Measurements from ENCODE around the gene OPN1SW. TPM values are rescaled to one million over a fixed set of nuclear protein-coding genes. Genes with fewer than 3 reads are reported as not detected.

The OPN1SW gene
- total RNA-seq, 3 donors from 2014 or later (not counting 1 experiment from before 2014, with no cell fraction given): not detected

GRCh38 chr7:128733278-128733645 is 42.3 kb downstream of the OPN1SW start:
- Histone ChIP-seq H3K36me3 (ENCODE audit: control insufficient read depth, insufficient read depth, low read length) (no peaks in the 10 kb centered on the region), H3K4me3 (ENCODE audit: low read length) (no peak overlapping the region), H3K4me1 (ENCODE audit: control insufficient read depth, insufficient read depth, low read length) (no peaks in the 10 kb centered on the region), H3K27me3 (ENCODE audit: control insufficient read depth, insufficient read depth, low read length) (no peaks in the 10 kb centered on the region), H3K27ac (ENCODE audit: low read length) (no peak overlapping the region), H3K9me3 (ENCODE audit: control insufficient read depth, insufficient read depth, low read length) (no peaks in the 10 kb centered on the region)
- TF ChIP-seq, protein P1, sequence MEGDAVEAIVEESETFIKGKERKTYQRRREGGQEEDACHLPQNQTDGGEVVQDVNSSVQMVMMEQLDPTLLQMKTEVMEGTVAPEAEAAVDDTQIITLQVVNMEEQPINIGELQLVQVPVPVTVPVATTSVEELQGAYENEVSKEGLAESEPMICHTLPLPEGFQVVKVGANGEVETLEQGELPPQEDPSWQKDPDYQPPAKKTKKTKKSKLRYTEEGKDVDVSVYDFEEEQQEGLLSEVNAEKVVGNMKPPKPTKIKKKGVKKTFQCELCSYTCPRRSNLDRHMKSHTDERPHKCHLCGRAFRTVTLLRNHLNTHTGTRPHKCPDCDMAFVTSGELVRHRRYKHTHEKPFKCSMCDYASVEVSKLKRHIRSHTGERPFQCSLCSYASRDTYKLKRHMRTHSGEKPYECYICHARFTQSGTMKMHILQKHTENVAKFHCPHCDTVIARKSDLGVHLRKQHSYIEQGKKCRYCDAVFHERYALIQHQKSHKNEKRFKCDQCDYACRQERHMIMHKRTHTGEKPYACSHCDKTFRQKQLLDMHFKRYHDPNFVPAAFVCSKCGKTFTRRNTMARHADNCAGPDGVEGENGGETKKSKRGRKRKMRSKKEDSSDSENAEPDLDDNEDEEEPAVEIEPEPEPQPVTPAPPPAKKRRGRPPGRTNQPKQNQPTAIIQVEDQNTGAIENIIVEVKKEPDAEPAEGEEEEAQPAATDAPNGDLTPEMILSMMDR (IDR thresholded peaks at IDR 0.05): no peak
- intact Hi-C loops (cut with micrococcal nuclease): no loop called here
- no peaks in the 10 kb centered on the region for H3K36me3 Mint-ChIP-seq
- no peak overlapping the region for H3K4me3 Mint-ChIP-seq
- no peaks in the 10 kb centered on the region for H3K9me3 Mint-ChIP-seq
- H3K27ac Mint-ChIP-seq: no peak overlapping the region
- H3K27me3 Mint-ChIP-seq (ENCODE audit: low read depth in 2 of 2): peaks cover 0 to 11% of the 10 kb centered on the region in 2 donors
- DNase-seq (no peak), ATAC-seq (no peak)
- H3K4me1 Mint-ChIP-seq: peaks cover under 1 to 3% of the 10 kb centered on the region in 2 donors
- 45% methylated on average over 2 of the region's 2 CpGs for WGBS (ENCODE audit: insufficient coverage)

- no peak overlapping the region for H3K4me3 Mint-ChIP-seq
- H3K27me3 ChIP-seq (ENCODE audit: control insufficient read depth, insufficient read depth, low read length): no peaks in the 10 kb centered on the region
- no peaks in the 10 kb centered on the region for H3K36me3 ChIP-seq (ENCODE audit: control insufficient read depth, insufficient read depth, low read length)
- no peaks in the 10 kb centered on the region for H3K4me1 ChIP-seq (ENCODE audit: control insufficient read depth, insufficient read depth, low read length)
- no peaks in the 10 kb centered on the region for H3K36me3 Mint-ChIP-seq
- no peak overlapping the region for H3K27ac ChIP-seq (ENCODE audit: low read length)
- no peak overlapping the region for H3K4me3 ChIP-seq (ENCODE audit: low read length)
- TF ChIP-seq, protein P1 (IDR thresholded peaks at IDR 0.05): no peak
- H3K4me1 Mint-ChIP-seq: no peaks in the 10 kb centered on the region
- 70% methylated on average over 2 of the region's 2 CpGs for WGBS (ENCODE audit: insufficient coverage)
- no peak overlapping the region for H3K27ac Mint-ChIP-seq
- DNase-seq: no peak
- H3K9me3 Mint-ChIP-seq: no peaks in the 10 kb centered on the region
- peaks cover 0 to 12% of the 10 kb centered on the region in 2 donors for H3K27me3 Mint-ChIP-seq (ENCODE audit: low read depth in 2 of 2)
- H3K9me3 ChIP-seq (ENCODE audit: control insufficient read depth, insufficient read depth, low read length): no peaks in the 10 kb centered on the region
- no peak for ATAC-seq
- intact Hi-C loops (cut with micrococcal nuclease): no loop called here
Observed at GRCh38 chr7:128732521-128733277, 42.9 kb downstream of the OPN1SW start.

- TF ChIP-seq, protein P1 (IDR thresholded peaks at IDR 0.05): no peak
- no peak for ATAC-seq
- Mint-ChIP-seq H3K9me3 (no peaks in the 10 kb centered on the region), H3K27me3 (ENCODE audit: low read depth in 2 of 2) (peaks cover 10 to 16% of the 10 kb centered on the region in 2 donors), H3K4me3 (no peak overlapping the region), H3K4me1 (no peaks in the 10 kb centered on the region), H3K27ac (no peak overlapping the region), H3K36me3 (no peaks in the 10 kb centered on the region)
- intact Hi-C loops (cut with micrococcal nuclease): no loop called here
- H3K4me3 ChIP-seq (ENCODE audit: low read length): no peak overlapping the region
- H3K36me3 ChIP-seq (ENCODE audit: control insufficient read depth, insufficient read depth, low read length): no peaks in the 10 kb centered on the region
- 78% methylated on average over 7 of the region's 8 CpGs for WGBS (ENCODE audit: insufficient coverage)
- DNase-seq: no peak
- H3K27me3 ChIP-seq (ENCODE audit: control insufficient read depth, insufficient read depth, low read length): no peaks in the 10 kb centered on the region
- no peaks in the 10 kb centered on the region for H3K9me3 ChIP-seq (ENCODE audit: control insufficient read depth, insufficient read depth, low read length)
- H3K4me1 ChIP-seq (ENCODE audit: control insufficient read depth, insufficient read depth, low read length): no peaks in the 10 kb centered on the region
- no peak overlapping the region for H3K27ac ChIP-seq (ENCODE audit: low read length)
Observed at GRCh38 chr7:128731184-128731583, 44.4 kb downstream of the OPN1SW start.

DNA sequence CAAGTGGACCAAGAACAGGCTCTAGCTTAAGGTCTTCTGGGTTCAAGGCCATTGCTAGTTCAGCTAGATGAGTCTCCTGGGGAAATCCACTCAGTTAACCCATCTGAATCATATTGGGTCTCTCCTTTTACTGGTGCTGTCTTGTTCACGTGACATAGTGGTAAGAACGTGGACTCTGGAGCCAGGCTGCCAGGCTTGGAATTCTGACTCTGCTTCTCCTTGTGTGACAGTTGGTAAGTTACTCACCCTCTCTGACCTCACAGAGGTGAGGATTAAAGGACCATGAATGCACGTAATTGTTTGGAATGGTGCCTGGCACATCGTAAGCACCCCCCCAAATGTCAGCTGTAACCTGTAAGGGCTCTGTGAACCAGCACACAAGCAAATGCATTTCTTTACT is 46.1 kb downstream of the OPN1SW start:
- no peak overlapping the region for H3K27ac Mint-ChIP-seq
- H3K4me3 Mint-ChIP-seq: no peak overlapping the region
- intact Hi-C loops (cut with micrococcal nuclease): no loop called here
- Histone ChIP-seq H3K36me3 (ENCODE audit: control insufficient read depth, insufficient read depth, low read length) (no peaks in the 10 kb centered on the region), H3K4me3 (ENCODE audit: low read length) (no peak overlapping the region), H3K27me3 (ENCODE audit: control insufficient read depth, insufficient read depth, low read length) (no peaks in the 10 kb centered on the region), H3K4me1 (ENCODE audit: control insufficient read depth, insufficient read depth, low read length) (no peaks in the 10 kb centered on the region), H3K27ac (ENCODE audit: low read length) (no peak overlapping the region), H3K9me3 (ENCODE audit: control insufficient read depth, insufficient read depth, low read length) (no peaks in the 10 kb centered on the region)
- TF ChIP-seq, protein P1 (IDR thresholded peaks at IDR 0.05): no peak
- no peaks in the 10 kb centered on the region for H3K9me3 Mint-ChIP-seq
- ATAC-seq (no peak), DNase-seq (no peak)
- no peaks in the 10 kb centered on the region for H3K4me1 Mint-ChIP-seq
- peaks cover 19 to 21% of the 10 kb centered on the region in 2 donors for H3K27me3 Mint-ChIP-seq (ENCODE audit: low read depth in 2 of 2)
- 100% methylated on average over 4 of the region's 4 CpGs for WGBS (ENCODE audit: insufficient coverage)
- H3K36me3 Mint-ChIP-seq: no peaks in the 10 kb centered on the region

All from natural killer cell (primary cell).